Body of pancreas (tissue), 4 donors: ENCODE results near the gene PLXNC1.

Experiments
- POLR2A ChIP-seq, 3 donors: fragments of 450-650 bp; IDR thresholded peaks; one replicate each; pipeline ENCODE4 v1.6.1; 2016; ENCODE audit warnings: antibody characterized with exemption in 3 of 3, mild to moderate bottlenecking in 2 of 3
- TF ChIP-seq, protein P1 (sequence below), 7 experiments: fragments of 450-650 bp in 4 of 7; fragments of 200-600 bp in 3 of 7; sonication (generic) in 3 of 7; IDR thresholded peaks; one replicate each; pipeline ENCODE4 v1.5.1; 2016 to 2019; ENCODE audit warnings: antibody characterized with exemption in 7 of 7

- TF ChIP-seq, protein P1, sequence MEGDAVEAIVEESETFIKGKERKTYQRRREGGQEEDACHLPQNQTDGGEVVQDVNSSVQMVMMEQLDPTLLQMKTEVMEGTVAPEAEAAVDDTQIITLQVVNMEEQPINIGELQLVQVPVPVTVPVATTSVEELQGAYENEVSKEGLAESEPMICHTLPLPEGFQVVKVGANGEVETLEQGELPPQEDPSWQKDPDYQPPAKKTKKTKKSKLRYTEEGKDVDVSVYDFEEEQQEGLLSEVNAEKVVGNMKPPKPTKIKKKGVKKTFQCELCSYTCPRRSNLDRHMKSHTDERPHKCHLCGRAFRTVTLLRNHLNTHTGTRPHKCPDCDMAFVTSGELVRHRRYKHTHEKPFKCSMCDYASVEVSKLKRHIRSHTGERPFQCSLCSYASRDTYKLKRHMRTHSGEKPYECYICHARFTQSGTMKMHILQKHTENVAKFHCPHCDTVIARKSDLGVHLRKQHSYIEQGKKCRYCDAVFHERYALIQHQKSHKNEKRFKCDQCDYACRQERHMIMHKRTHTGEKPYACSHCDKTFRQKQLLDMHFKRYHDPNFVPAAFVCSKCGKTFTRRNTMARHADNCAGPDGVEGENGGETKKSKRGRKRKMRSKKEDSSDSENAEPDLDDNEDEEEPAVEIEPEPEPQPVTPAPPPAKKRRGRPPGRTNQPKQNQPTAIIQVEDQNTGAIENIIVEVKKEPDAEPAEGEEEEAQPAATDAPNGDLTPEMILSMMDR (IDR thresholded peaks at IDR 0.05), result no peak
- no peak for TF ChIP-seq POLR2A (IDR thresholded peaks at IDR 0.05)
These were observed 51.7 kb downstream of the PLXNC1 start for GRCh38 chr12:94200069-94200468.
